ENCODE measurements around the gene PNCK.

The PNCK gene

GRCh38 chrX:153632595-153632946 is 41.0 kb downstream of the PNCK start:
- 93 to 100% methylated on average over 4 of the region's 7 CpGs for WGBS, 2 experiments (ENCODE audit: insufficient coverage in 2 of 2)
- no peaks in the 10 kb centered on the region for H3K36me3 ChIP-seq (ENCODE audit: control insufficient read depth, insufficient read depth, low read length)
- H3K9me3 ChIP-seq (ENCODE audit: control insufficient read depth, low read length), result no peaks in the 10 kb centered on the region

GRCh38 chrX:153631907-153632594 is 41.6 kb downstream of the PNCK start:
- Histone ChIP-seq H3K4me3 (ENCODE audit: extremely low read depth, insufficient read depth, low read length, poor library complexity, severe bottlenecking) (no peak overlapping the region), H3K36me3 (ENCODE audit: control insufficient read depth, insufficient read depth, low read length) (no peaks in the 10 kb centered on the region), H3K9me3 (ENCODE audit: control insufficient read depth, low read length) (no peaks in the 10 kb centered on the region), H3K4me1 (ENCODE audit: control insufficient read depth, insufficient read depth, low read length, poor library complexity, severe bottlenecking) (no peaks in the 10 kb centered on the region), H3K27ac (ENCODE audit: low read depth, low read length, severe bottlenecking) (no peak overlapping the region)
- 90 to 100% methylated on average over 2 to 11 of the region's 19 CpGs for WGBS, 2 experiments (ENCODE audit: insufficient coverage in 2 of 2)

More at GRCh38 chrX:153632595-153632946, 41.0 kb downstream of the PNCK start:
- Histone ChIP-seq H3K4me3 (ENCODE audit: extremely low read depth, insufficient read depth, low read length, poor library complexity, severe bottlenecking) (no peak overlapping the region), H3K4me1 (ENCODE audit: control insufficient read depth, insufficient read depth, low read length, poor library complexity, severe bottlenecking) (no peaks in the 10 kb centered on the region), H3K27ac (ENCODE audit: low read depth, low read length, severe bottlenecking) (no peak overlapping the region)

- Histone ChIP-seq H3K9me3 (ENCODE audit: control insufficient read depth, low read length) (no peaks in the 10 kb centered on the region), H3K4me1 (ENCODE audit: control insufficient read depth, insufficient read depth, low read length, poor library complexity, severe bottlenecking) (no peaks in the 10 kb centered on the region), H3K36me3 (ENCODE audit: control insufficient read depth, insufficient read depth, low read length) (no peaks in the 10 kb centered on the region), H3K4me3 (ENCODE audit: extremely low read depth, insufficient read depth, low read length, poor library complexity, severe bottlenecking) (no peak overlapping the region), H3K27ac (ENCODE audit: low read depth, low read length, severe bottlenecking) (no peak overlapping the region)
- WGBS, 2 experiments (ENCODE audit: insufficient coverage in 2 of 2), result 75 to 100% methylated on average over 1 to 2 of the region's 2 CpGs
Observed at GRCh38 chrX:153631346-153631745, 42.3 kb downstream of the PNCK start.

- Histone ChIP-seq H3K4me1 (ENCODE audit: control insufficient read depth, insufficient read depth, low read length, poor library complexity, severe bottlenecking) (no peaks in the 10 kb centered on the region), H3K4me3 (ENCODE audit: extremely low read depth, insufficient read depth, low read length, poor library complexity, severe bottlenecking) (no peak overlapping the region), H3K27ac (ENCODE audit: low read depth, low read length, severe bottlenecking) (no peak overlapping the region), H3K9me3 (ENCODE audit: control insufficient read depth, low read length) (no peaks in the 10 kb centered on the region), H3K36me3 (ENCODE audit: control insufficient read depth, insufficient read depth, low read length) (no peaks in the 10 kb centered on the region)
- WGBS, 2 experiments (ENCODE audit: insufficient coverage in 2 of 2), result 91 to 92% methylated on average over 5 to 8 of the region's 12 CpGs
Observed at GRCh38 chrX:153628665-153629064, 44.9 kb downstream of the PNCK start.

GRCh38 chrX:153628129-153628528 is 45.5 kb downstream of the PNCK start:
- no peaks in the 10 kb centered on the region for H3K9me3 ChIP-seq (ENCODE audit: control insufficient read depth, low read length)
- H3K36me3 ChIP-seq (ENCODE audit: control insufficient read depth, insufficient read depth, low read length), result no peaks in the 10 kb centered on the region
- no peak overlapping the region for H3K27ac ChIP-seq (ENCODE audit: low read depth, low read length, severe bottlenecking)
- H3K4me1 ChIP-seq (ENCODE audit: control insufficient read depth, insufficient read depth, low read length, poor library complexity, severe bottlenecking), result no peaks in the 10 kb centered on the region
- WGBS, 2 experiments (ENCODE audit: insufficient coverage in 2 of 2), result 90 to 100% methylated on average over 2 to 3 of the region's 8 CpGs
- H3K4me3 ChIP-seq (ENCODE audit: extremely low read depth, insufficient read depth, low read length, poor library complexity, severe bottlenecking), result no peak overlapping the region

GRCh38 chrX:153627675-153628111 is 45.9 kb downstream of the PNCK start:
- Histone ChIP-seq H3K36me3 (ENCODE audit: control insufficient read depth, insufficient read depth, low read length) (no peaks in the 10 kb centered on the region), H3K27ac (ENCODE audit: low read depth, low read length, severe bottlenecking) (no peak overlapping the region), H3K4me1 (ENCODE audit: control insufficient read depth, insufficient read depth, low read length, poor library complexity, severe bottlenecking) (no peaks in the 10 kb centered on the region), H3K9me3 (ENCODE audit: control insufficient read depth, low read length) (no peaks in the 10 kb centered on the region), H3K4me3 (ENCODE audit: extremely low read depth, insufficient read depth, low read length, poor library complexity, severe bottlenecking) (no peak overlapping the region)
- WGBS, 2 experiments (ENCODE audit: insufficient coverage in 2 of 2), result 76 to 89% methylated on average over 6 to 10 of the region's 15 CpGs

GRCh38 chrX:153626863-153627674 is 46.5 kb downstream of the PNCK start:
- Histone ChIP-seq H3K36me3 (ENCODE audit: control insufficient read depth, insufficient read depth, low read length) (no peaks in the 10 kb centered on the region), H3K9me3 (ENCODE audit: control insufficient read depth, low read length) (no peaks in the 10 kb centered on the region), H3K27ac (ENCODE audit: low read depth, low read length, severe bottlenecking) (no peak overlapping the region), H3K4me1 (ENCODE audit: control insufficient read depth, insufficient read depth, low read length, poor library complexity, severe bottlenecking) (no peaks in the 10 kb centered on the region), H3K4me3 (ENCODE audit: extremely low read depth, insufficient read depth, low read length, poor library complexity, severe bottlenecking) (no peak overlapping the region)
- WGBS, 2 experiments (ENCODE audit: insufficient coverage in 2 of 2), result 90% methylated on average over 2 to 15 of the region's 35 CpGs

- H3K4me1 ChIP-seq (ENCODE audit: control insufficient read depth, insufficient read depth, low read length, poor library complexity, severe bottlenecking), result no peaks in the 10 kb centered on the region
- no peaks in the 10 kb centered on the region for H3K36me3 ChIP-seq (ENCODE audit: control insufficient read depth, insufficient read depth, low read length)
- H3K9me3 ChIP-seq (ENCODE audit: control insufficient read depth, low read length), result no peaks in the 10 kb centered on the region
- WGBS, 2 experiments (ENCODE audit: insufficient coverage in 2 of 2), result 80 to 87% methylated on average over 2 to 10 of the region's 16 CpGs
- H3K27ac ChIP-seq (ENCODE audit: low read depth, low read length, severe bottlenecking), result no peak overlapping the region
- H3K4me3 ChIP-seq (ENCODE audit: extremely low read depth, insufficient read depth, low read length, poor library complexity, severe bottlenecking), result no peak overlapping the region
Observed at GRCh38 chrX:153626025-153626633, 47.5 kb downstream of the PNCK start.

- H3K4me1 ChIP-seq (ENCODE audit: control insufficient read depth, insufficient read depth, low read length, poor library complexity, severe bottlenecking), result no peaks in the 10 kb centered on the region
- 92 to 93% methylated on average over 2 to 3 of the region's 21 CpGs for WGBS, 2 experiments (ENCODE audit: insufficient coverage in 2 of 2)
- H3K4me3 ChIP-seq (ENCODE audit: extremely low read depth, insufficient read depth, low read length, poor library complexity, severe bottlenecking), result no peak overlapping the region
- H3K36me3 ChIP-seq (ENCODE audit: control insufficient read depth, insufficient read depth, low read length), result no peaks in the 10 kb centered on the region
- no peaks in the 10 kb centered on the region for H3K9me3 ChIP-seq (ENCODE audit: control insufficient read depth, low read length)
- H3K27ac ChIP-seq (ENCODE audit: low read depth, low read length, severe bottlenecking), result no peak overlapping the region
Observed at GRCh38 chrX:153625271-153626024, 48.2 kb downstream of the PNCK start.
